OCI-LY3 (cell line): ENCODE measurements around the gene PHACTR2.

ENCODE experiments used
- EZH2phosphoT487 ChIP-seq: fragments of 200-600 bp; shearing (Covaris generic); IDR thresholded peaks from 2 replicates; pipeline ENCODE4 v1.6.1; 2018; ENCODE audit warnings: antibody characterized with exemption, mixed run types, low read depth
- TF ChIP-seq, protein P1 (sequence below): fragments of 200-600, 300-600 bp; sonication (generic); IDR thresholded peaks from 2 replicates; pipeline ENCODE4 v1.5.1; 2014; ENCODE audit warnings: antibody characterized with exemption, low read length, low read depth

DNA sequence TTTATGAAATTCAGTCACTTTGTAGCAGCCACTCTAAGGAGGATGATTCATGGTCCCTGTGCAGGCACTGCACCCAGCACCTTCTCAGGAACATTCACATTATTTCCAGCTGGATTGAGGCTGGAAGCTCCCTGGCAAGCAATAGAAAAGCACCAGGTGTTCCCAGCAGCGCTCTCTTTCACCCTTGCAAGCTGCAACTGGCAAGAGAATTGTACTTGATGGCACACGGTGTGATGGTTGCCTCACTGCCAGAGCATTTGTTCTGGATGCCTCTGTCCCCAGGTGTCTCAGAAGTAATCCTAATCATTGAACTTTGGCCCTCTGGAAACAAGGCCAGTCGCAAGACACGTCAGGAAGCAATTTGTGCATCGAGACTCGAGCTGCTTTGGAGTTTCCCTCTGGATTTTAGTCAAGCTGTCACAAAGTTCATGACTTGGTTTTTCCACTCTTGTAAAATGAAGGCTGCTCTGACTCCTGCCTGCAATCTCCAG is 24.9 kb upstream of the PHACTR2 start:
- TF ChIP-seq, protein P1, sequence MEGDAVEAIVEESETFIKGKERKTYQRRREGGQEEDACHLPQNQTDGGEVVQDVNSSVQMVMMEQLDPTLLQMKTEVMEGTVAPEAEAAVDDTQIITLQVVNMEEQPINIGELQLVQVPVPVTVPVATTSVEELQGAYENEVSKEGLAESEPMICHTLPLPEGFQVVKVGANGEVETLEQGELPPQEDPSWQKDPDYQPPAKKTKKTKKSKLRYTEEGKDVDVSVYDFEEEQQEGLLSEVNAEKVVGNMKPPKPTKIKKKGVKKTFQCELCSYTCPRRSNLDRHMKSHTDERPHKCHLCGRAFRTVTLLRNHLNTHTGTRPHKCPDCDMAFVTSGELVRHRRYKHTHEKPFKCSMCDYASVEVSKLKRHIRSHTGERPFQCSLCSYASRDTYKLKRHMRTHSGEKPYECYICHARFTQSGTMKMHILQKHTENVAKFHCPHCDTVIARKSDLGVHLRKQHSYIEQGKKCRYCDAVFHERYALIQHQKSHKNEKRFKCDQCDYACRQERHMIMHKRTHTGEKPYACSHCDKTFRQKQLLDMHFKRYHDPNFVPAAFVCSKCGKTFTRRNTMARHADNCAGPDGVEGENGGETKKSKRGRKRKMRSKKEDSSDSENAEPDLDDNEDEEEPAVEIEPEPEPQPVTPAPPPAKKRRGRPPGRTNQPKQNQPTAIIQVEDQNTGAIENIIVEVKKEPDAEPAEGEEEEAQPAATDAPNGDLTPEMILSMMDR, result no peak
- TF ChIP-seq EZH2phosphoT487, result no peak
